BLaER1 (cell line): ENCODE results near the gene AIF1.

Experiments used
- H3K27ac ChIP-seq: shearing (Covaris generic); formaldehyde crosslinking; 2 replicates; pipeline ENCODE4 v1.8.1; 2022
- H3K27me3 ChIP-seq: shearing (Covaris generic); formaldehyde crosslinking; 2 replicates; pipeline ENCODE4 v1.8.1; 2022
- H3K36me3 ChIP-seq: shearing (Covaris generic); formaldehyde crosslinking; 2 replicates; pipeline ENCODE4 v1.8.1; 2022
- H3K4me1 ChIP-seq: shearing (Covaris generic); formaldehyde crosslinking; 2 replicates; pipeline ENCODE4 v1.8.1; 2022
- H3K4me2 ChIP-seq: shearing (Covaris generic); formaldehyde crosslinking; 2 replicates; pipeline ENCODE4 v1.8.1; 2022
- H3K4me3 ChIP-seq: shearing (Covaris generic); formaldehyde crosslinking; 2 replicates; pipeline ENCODE4 v1.8.1; 2022
- H3K9ac ChIP-seq: shearing (Covaris generic); formaldehyde crosslinking; 2 replicates; pipeline ENCODE4 v1.8.1; 2022
- H3K9me3 ChIP-seq: shearing (Covaris generic); formaldehyde crosslinking; 2 replicates; pipeline ENCODE4 v1.8.1; 2022
- H4K20me1 ChIP-seq: shearing (Covaris generic); formaldehyde crosslinking; 2 replicates; pipeline ENCODE4 v1.8.1; 2022
- Cebpa-rat ChIP-seq: shearing (Covaris generic); IDR thresholded peaks from 2 replicates; pipeline ENCODE4 v1.8.1; 2022

The AIF1 gene

DNA sequence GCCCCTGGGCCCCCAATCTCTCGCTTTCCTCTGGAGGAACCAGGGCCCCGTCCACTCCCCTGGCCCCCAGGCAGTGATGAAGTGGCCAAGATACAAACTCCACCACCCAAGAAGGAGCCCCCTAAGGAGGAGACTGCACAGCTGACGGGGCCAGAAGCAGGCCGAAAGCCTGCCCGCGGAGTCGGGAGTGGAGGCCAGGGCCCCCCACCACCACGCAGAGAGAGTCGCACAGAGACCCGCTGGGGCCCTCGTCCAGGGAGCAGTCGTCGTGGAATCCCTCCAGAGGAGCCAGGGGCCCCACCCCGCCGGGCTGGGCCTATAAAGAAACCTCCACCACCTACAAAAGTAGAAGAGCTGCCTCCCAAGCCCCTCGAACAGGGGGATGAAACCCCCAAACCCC, 16.2 kb downstream of the AIF1 start:
- Histone ChIP-seq H4K20me1 (peaks cover 100% of the 10 kb centered on the region), H3K9ac (no peak overlapping the region), H3K4me2 (no peak overlapping the region), H3K36me3 (peaks cover 100% of the 10 kb centered on the region), H3K27me3 (no peaks in the 10 kb centered on the region), H3K27ac (no peak overlapping the region), H3K4me1 (peaks cover under 1% of the 10 kb centered on the region; the same call in 1 of the 2 replicates), H3K9me3 (no peaks in the 10 kb centered on the region), H3K4me3 (no peak overlapping the region)
- no peak for TF ChIP-seq Cebpa-rat

DNA sequence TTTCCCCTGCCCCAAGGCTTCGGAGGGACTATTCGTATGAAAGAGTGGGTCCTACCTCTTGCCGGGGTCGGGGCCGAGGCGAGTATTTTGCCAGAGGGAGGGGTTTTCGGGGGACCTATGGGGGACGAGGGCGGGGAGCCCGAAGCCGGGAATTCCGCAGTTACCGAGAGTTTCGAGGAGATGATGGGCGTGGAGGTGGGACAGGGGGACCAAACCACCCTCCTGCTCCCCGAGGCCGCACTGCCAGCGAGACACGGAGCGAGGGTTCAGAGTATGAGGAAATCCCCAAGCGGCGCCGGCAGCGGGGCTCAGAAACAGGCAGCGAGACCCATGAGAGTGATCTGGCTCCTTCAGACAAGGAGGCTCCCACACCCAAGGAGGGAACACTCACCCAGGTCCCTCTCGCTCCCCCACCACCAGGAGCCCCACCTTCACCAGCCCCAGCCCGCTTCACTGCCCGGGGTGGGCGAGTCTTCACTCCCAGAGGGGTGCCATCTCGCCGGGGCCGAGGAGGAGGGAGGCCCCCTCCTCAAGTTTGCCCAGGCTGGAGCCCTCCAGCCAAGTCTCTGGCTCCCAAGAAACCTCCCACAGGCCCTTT, 16.7 kb downstream of the AIF1 start:
- H3K4me2 ChIP-seq, result no peak overlapping the region
- H3K4me3 ChIP-seq, result no peak overlapping the region
- H4K20me1 ChIP-seq, result peaks cover 100% of the 10 kb centered on the region
- no peaks in the 10 kb centered on the region for H3K9me3 ChIP-seq
- H3K27ac ChIP-seq, result no peak overlapping the region
- no peak for TF ChIP-seq Cebpa-rat
- H3K27me3 ChIP-seq, result no peaks in the 10 kb centered on the region
- H3K4me1 ChIP-seq, result peaks cover 6% of the 10 kb centered on the region; the same call in 1 of the 2 replicates
- H3K36me3 ChIP-seq, result peaks cover 100% of the 10 kb centered on the region
- H3K9ac ChIP-seq, result no peak overlapping the region

DNA sequence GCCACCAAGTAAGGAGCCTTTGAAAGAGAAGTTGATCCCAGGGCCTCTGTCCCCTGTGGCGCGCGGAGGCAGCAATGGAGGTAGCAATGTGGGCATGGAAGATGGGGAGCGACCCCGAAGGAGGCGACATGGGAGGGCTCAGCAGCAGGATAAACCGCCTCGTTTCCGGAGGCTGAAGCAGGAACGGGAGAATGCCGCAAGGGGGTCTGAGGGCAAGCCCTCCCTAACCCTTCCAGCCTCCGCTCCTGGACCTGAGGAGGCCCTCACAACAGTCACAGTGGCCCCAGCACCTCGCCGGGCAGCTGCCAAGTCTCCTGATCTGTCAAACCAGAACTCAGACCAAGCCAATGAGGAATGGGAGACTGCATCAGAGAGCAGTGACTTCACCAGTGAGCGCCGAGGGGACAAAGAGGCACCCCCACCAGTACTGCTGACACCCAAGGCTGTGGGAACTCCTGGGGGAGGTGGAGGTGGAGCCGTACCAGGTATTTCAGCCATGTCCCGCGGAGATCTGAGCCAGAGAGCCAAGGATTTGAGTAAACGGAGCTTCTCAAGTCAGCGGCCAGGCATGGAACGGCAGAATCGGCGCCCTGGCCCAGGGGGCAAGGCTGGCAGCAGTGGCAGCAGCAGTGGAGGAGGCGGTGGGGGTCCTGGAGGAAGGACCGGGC, 17.4 kb downstream of the AIF1 start:
- H3K36me3 ChIP-seq, result peaks cover 100% of the 10 kb centered on the region
- H4K20me1 ChIP-seq, result peaks cover 100% of the 10 kb centered on the region

DNA sequence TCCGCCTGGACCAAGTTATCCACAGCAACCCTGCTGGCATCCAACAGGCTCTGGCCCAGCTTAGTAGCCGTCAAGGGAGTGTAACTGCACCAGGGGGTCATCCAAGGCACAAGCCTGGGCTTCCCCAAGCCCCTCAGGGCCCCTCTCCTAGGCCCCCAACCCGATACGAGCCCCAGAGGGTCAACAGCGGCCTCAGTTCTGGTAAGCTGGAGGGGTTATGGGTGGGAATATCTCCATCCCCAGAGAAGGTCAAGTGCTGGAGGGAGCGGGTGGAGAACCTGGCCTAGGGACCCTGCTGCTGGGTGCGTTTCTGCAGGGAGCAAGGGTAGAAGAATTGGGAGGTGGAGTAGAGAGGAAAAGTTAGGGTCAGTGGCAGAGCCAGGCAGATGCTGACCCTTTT, 18.4 kb downstream of the AIF1 start:
- Histone ChIP-seq H3K27ac (no peak overlapping the region), H3K4me3 (no peak overlapping the region), H3K36me3 (peaks cover 98% of the 10 kb centered on the region), H3K27me3 (no peaks in the 10 kb centered on the region), H3K4me2 (no peak overlapping the region), H4K20me1 (peaks cover 97% of the 10 kb centered on the region), H3K9ac (no peak overlapping the region), H3K9me3 (no peaks in the 10 kb centered on the region), H3K4me1 (peaks cover 12% of the 10 kb centered on the region; the same call in 1 of the 2 replicates)
- no peak for TF ChIP-seq Cebpa-rat

More for the DNA sequence above, 17.4 kb downstream of the AIF1 start:
- Histone ChIP-seq H3K9me3 (no peaks in the 10 kb centered on the region), H3K27ac (no peak overlapping the region), H3K27me3 (no peaks in the 10 kb centered on the region), H3K9ac (peak overlapping the region; percentile 38; the same call in 1 of the 2 replicates), H3K4me3 (no peak overlapping the region), H3K4me1 (peaks cover 12% of the 10 kb centered on the region; the same call in 1 of the 2 replicates), H3K4me2 (no peak overlapping the region)
- TF ChIP-seq Cebpa-rat, result no peak

DNA sequence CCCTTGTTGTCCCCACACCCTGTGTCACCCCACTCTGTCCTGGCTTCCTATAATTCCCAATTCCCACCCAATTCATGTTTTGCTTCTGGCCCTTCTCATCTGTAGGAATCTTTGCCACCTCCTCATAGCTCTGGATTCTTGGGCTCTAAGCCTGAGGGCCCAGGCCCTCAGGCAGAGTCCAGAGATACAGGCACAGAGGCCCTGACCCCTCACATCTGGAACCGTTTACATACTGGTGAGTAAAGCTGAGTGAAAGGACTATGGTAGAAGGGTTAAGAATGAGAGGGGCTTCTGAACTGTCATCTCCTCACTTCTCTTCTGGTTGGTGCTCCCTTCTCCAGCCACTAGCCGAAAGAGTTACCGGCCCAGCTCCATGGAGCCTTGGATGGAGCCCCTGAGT, 19.1 kb downstream of the AIF1 start:
- Histone ChIP-seq H3K36me3 (peaks cover 98% of the 10 kb centered on the region), H3K4me3 (no peak overlapping the region), H3K27ac (no peak overlapping the region), H4K20me1 (peaks cover 97% of the 10 kb centered on the region), H3K9ac (no peak overlapping the region), H3K9me3 (no peaks in the 10 kb centered on the region), H3K27me3 (no peaks in the 10 kb centered on the region), H3K4me2 (no peak overlapping the region), H3K4me1 (peaks cover 12% of the 10 kb centered on the region; the same call in 1 of the 2 replicates)
- TF ChIP-seq Cebpa-rat, result no peak

DNA sequence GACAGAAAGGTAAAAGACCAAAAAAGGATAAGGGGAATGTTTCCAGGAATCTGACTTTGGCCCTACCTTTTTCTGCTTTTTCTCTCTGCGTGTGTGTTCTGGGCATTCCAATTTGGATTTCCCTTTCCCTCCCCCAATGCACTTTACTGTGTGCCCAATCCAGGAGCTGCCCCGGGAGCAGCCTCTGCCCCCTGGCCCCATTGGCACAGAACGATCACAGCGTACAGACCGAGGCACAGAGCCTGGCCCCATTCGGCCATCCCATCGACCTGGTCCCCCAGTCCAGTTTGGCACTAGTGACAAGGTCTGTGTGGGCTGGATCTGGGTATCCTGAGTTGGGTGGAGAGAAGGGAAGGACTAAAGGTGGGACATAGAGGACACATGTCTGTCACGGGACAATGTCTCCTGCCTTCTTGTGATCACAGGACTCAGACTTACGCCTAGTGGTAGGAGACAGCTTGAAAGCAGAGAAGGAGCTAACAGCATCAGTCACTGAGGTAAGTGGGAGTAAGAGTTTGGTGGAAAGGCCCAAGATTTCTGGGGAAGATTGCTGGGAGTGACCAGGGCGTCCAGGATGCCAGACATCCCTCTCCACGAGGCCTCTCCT, 20.0 kb downstream of the AIF1 start:
- H3K27ac ChIP-seq, result no peak overlapping the region
- peaks cover 98% of the 10 kb centered on the region for H3K36me3 ChIP-seq
- H3K4me3 ChIP-seq, result no peak overlapping the region
- H3K9ac ChIP-seq, result peak overlapping the region; percentile 41; the same call in 1 of the 2 replicates
- no peaks in the 10 kb centered on the region for H3K27me3 ChIP-seq
- TF ChIP-seq Cebpa-rat, result no peak
- H3K4me1 ChIP-seq, result peaks cover 12% of the 10 kb centered on the region; the same call in 1 of the 2 replicates
- no peaks in the 10 kb centered on the region for H3K9me3 ChIP-seq
- H3K4me2 ChIP-seq, result no peak overlapping the region
- peaks cover 97% of the 10 kb centered on the region for H4K20me1 ChIP-seq

DNA sequence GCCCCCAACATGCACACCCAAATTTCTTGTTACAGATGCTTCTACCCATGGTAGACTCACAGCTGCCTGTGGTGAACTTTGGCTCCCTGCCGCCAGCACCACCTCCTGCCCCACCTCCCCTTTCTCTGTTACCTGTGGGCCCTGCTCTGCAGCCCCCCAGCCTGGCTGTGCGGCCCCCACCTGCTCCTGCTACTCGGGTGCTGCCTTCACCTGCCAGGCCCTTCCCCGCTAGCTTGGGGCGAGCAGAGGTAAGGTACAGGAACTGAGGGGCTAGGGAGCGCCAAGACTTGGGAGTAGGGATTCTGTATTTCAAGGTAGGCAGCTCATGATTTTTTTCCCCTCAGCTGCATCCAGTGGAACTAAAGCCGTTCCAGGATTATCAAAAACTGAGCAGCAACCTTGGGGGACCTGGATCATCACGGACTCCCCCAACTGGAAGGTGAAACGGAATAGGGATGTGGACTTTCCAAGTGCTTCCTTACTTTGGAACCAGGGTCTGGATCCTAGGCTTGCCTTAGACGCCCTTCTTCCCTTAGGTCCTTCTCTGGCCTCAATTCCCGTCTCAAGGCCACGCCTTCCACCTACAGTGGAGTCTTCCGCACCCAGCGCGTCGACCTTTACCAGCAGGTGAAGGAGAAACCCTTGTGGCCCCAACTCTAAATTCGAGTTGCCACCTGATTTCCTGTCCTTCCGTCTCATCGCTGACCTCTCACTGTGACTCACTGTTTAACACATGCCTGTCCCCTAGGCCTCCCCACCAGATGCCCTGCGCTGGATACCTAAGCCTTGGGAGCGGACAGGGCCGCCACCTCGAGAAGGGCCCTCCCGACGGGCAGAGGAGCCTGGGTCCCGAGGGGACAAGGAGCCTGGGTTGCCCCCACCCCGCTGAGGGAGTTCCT, 21.9 kb downstream of the AIF1 start:
- Histone ChIP-seq H4K20me1 (peaks cover 97% of the 10 kb centered on the region), H3K4me3 (no peak overlapping the region), H3K36me3 (peaks cover 98% of the 10 kb centered on the region), H3K9me3 (no peaks in the 10 kb centered on the region), H3K27ac (no peak overlapping the region), H3K4me1 (peaks cover 12% of the 10 kb centered on the region; the same call in 1 of the 2 replicates), H3K9ac (no peak overlapping the region), H3K27me3 (no peaks in the 10 kb centered on the region), H3K4me2 (peak overlapping the region; percentile 19; the same call in 1 of the 2 replicates)
- no peak for TF ChIP-seq Cebpa-rat

DNA sequence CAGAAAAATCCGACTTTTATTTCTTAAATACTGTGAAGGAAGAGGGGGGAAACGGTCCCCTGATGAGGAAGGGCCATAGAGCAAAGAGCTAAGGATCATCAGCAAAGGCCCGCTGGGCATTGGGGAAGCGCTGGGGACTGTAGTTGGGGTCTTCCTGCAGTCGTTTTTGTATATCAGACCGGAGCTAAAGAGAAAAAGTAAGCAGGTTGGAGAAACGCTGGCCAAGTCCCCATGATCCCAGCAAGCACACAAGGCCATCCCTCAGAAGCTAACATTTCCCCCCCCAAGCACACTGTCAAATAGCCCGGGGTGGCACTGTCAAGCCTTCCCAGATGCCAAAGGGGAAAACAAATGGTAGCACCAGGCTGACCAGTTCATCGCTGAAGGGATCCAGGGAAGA, 24.0 kb downstream of the AIF1 start:
- Histone ChIP-seq H3K27ac (0 out of 2 replicates have a peak overlapping the region, but pooled peaks have one; percentile 18), H3K4me2 (no peak overlapping the region), H3K4me1 (peaks cover 12% of the 10 kb centered on the region; the same call in 1 of the 2 replicates), H3K27me3 (no peaks in the 10 kb centered on the region), H3K4me3 (no peak overlapping the region), H3K9me3 (no peaks in the 10 kb centered on the region), H3K36me3 (peaks cover 97% of the 10 kb centered on the region), H4K20me1 (peaks cover 92% of the 10 kb centered on the region), H3K9ac (no peak overlapping the region)
- TF ChIP-seq Cebpa-rat, result no peak

DNA sequence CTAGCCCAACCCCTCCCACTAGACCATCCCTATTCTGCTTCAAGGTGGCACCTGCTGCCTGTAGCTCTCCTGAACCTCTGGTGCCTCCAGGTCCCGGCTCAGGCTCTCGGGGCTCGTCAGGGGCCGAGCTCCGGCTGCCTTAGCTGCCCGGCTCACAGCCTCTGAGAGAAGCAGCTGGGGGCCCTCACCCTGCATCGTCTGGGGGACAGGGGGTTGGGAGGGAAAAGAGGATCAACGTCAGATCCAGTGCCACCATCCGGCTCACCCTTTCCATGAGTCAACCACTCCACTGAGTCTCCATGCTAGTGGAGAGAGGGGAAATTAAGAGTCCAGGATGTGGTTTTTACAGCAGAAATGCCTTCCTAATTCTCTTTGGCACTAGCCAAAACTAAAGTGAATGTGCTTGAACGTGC, 24.4 kb downstream of the AIF1 start:
- peaks cover 12% of the 10 kb centered on the region; the same call in 1 of the 2 replicates for H3K4me1 ChIP-seq
- H3K27ac ChIP-seq, result 0 out of 2 replicates have a peak overlapping the region, but pooled peaks have one; percentile 18

More for the DNA sequence above, 24.4 kb downstream of the AIF1 start:
- Histone ChIP-seq H3K36me3 (peaks cover 97% of the 10 kb centered on the region), H4K20me1 (peaks cover 92% of the 10 kb centered on the region), H3K4me2 (no peak overlapping the region), H3K9ac (no peak overlapping the region), H3K27me3 (no peaks in the 10 kb centered on the region), H3K4me3 (no peak overlapping the region), H3K9me3 (no peaks in the 10 kb centered on the region)
- no peak for TF ChIP-seq Cebpa-rat
